GM23338 (cell line): ENCODE data around the gene EIF2D. TPM values are rescaled to one million over a fixed set of nuclear protein-coding genes. Genes with fewer than 3 reads are reported as not detected.

Source experiments
- ATAC-seq: fragments of 200-7000 bp; cut with Tn5 transposase; 3 replicates; pipeline ENCODE4 v1.9.1; 2020
- DNase-seq: peaks from one replicate; pipeline ENCODE4 v3.0.0-alpha.2; 2015; ENCODE audit warnings: low spot score
- H2AFZ ChIP-seq: fragments of 200-600 bp; sonication (generic); 2 replicates; pipeline ENCODE4 v1.8.0; 2016; ENCODE audit warnings: antibody characterized with exemption, mild to moderate bottlenecking, moderate library complexity
- H3F3A ChIP-seq: fragments of 200-600 bp; sonication (generic); replicated peaks from 2 replicates; pipeline ENCODE4 v1.8.0; 2017; ENCODE audit warnings: antibody characterized with exemption, mixed run types, low read depth
- H3K27ac ChIP-seq: fragments of 200-600 bp; sonication (generic); 2 replicates; pipeline ENCODE4 v1.6.1; 2016; ENCODE audit warnings: low read depth
- H3K27me3 ChIP-seq: fragments of 200-600 bp; sonication (generic); 2 replicates; pipeline ENCODE4 v1.8.0; 2016; ENCODE audit warnings: mild to moderate bottlenecking, mixed run types, moderate library complexity; ENCODE audit not compliant: insufficient read depth
- H3K36me3 ChIP-seq: fragments of 200-600 bp; sonication (generic); 2 replicates; pipeline ENCODE4 v1.8.0; 2016; ENCODE audit warnings: mild to moderate bottlenecking; ENCODE audit not compliant: insufficient read depth
- H3K4me1 ChIP-seq: fragments of 200-600 bp; sonication (generic); 2 replicates; pipeline ENCODE4 v1.8.0; 2016; ENCODE audit warnings: mild to moderate bottlenecking, moderate library complexity; ENCODE audit not compliant: insufficient read depth
- H3K4me2 ChIP-seq: fragments of 200-600 bp; sonication (generic); 2 replicates; pipeline ENCODE4 v1.7.1; 2017; ENCODE audit warnings: mixed run types
- H3K4me3 ChIP-seq: fragments of 200-600 bp; sonication (generic); 2 replicates; pipeline ENCODE4 v1.6.1; 2016; ENCODE audit warnings: mixed run types
- H3K79me2 ChIP-seq: fragments of 200-600 bp; sonication (generic); replicated peaks from 2 replicates; pipeline ENCODE4 v1.8.0; 2017; ENCODE audit warnings: mild to moderate bottlenecking; ENCODE audit not compliant: insufficient read depth
- H3K9me2 ChIP-seq: fragments of 200-600 bp; sonication (generic); 2 replicates; pipeline ENCODE4 v1.8.0; 2017; ENCODE audit not compliant: insufficient read depth
- H4K20me1 ChIP-seq: fragments of 200-600 bp; sonication (generic); replicated peaks from 2 replicates; pipeline ENCODE4 v1.8.0; 2017; ENCODE audit warnings: mild to moderate bottlenecking; ENCODE audit not compliant: insufficient read depth
- H3K27ac Mint-ChIP-seq: 2 replicates; pipeline ENCODE4 v1.8.0; 2020; ENCODE audit warnings: inconsistent platforms, mild to moderate bottlenecking, moderate library complexity, mixed read lengths
- H3K27me3 Mint-ChIP-seq: 3 replicates; pipeline ENCODE4 v1.8.0; 2022; ENCODE audit warnings: low read depth, mild to moderate bottlenecking, moderate library complexity, mixed read lengths, inconsistent platforms; ENCODE audit not compliant: insufficient read depth, poor library complexity
- H3K36me3 Mint-ChIP-seq: 3 replicates; pipeline ENCODE4 v1.8.0; 2021; ENCODE audit warnings: low read depth, mild to moderate bottlenecking, inconsistent platforms, moderate library complexity, mixed read lengths
- H3K4me1 Mint-ChIP-seq: 3 replicates; pipeline ENCODE4 v1.8.0; 2020; ENCODE audit warnings: mild to moderate bottlenecking, inconsistent platforms, mixed read lengths
- H3K4me3 Mint-ChIP-seq: 3 replicates; pipeline ENCODE4 v1.8.0; 2021; ENCODE audit warnings: moderate library complexity, mild to moderate bottlenecking, inconsistent platforms, mixed read lengths
- H3K9me3 Mint-ChIP-seq: 3 replicates; pipeline ENCODE4 v1.8.0; 2020; ENCODE audit warnings: moderate library complexity, mild to moderate bottlenecking, inconsistent platforms, mixed read lengths
- CREB1 ChIP-seq: fragments of 250-450 bp; sonication (Bioruptor Pico); IDR thresholded peaks from 2 replicates; pipeline ENCODE4 v1.5.0; 2020; ENCODE audit warnings: low read depth, mild to moderate bottlenecking, moderate library complexity
- CTCF ChIP-seq, 2 experiments: fragments of 200-600 bp in 1 of 2; sonication (generic) in 1 of 2; conservative IDR thresholded peaks; 2 replicates each; pipeline versions ENCODE4 v1.5.1 to v1.6.1; 2016 to 2017; ENCODE audit warnings: antibody characterized with exemption in 2 of 2, low read depth in 2 of 2, mild to moderate bottlenecking in 2 of 2, moderate library complexity in 1 of 2
- EZH2phosphoT487 ChIP-seq: fragments of 200-600 bp; sonication (generic); IDR thresholded peaks from one replicate; pipeline ENCODE4 v1.8.1; 2018; ENCODE audit warnings: antibody characterized with exemption; ENCODE audit not compliant: unreplicated experiment
- JUNB ChIP-seq: IDR thresholded peaks from one replicate; pipeline ENCODE4 v1.6.1; 2016; ENCODE audit warnings: antibody characterized with exemption; ENCODE audit not compliant: unreplicated experiment
- NANOG ChIP-seq: IDR thresholded peaks from 2 replicates; pipeline ENCODE4 v1.6.1; 2016; ENCODE audit warnings: antibody characterized with exemption, borderline replicate concordance
- POLR2AphosphoS5 ChIP-seq: IDR thresholded peaks from 2 replicates; pipeline ENCODE4 v1.6.1; 2016; ENCODE audit warnings: antibody characterized with exemption, low read depth
- REST ChIP-seq: IDR thresholded peaks from one replicate; pipeline ENCODE4 v1.6.1; 2018; ENCODE audit warnings: antibody characterized with exemption; ENCODE audit not compliant: unreplicated experiment
- STAT1 ChIP-seq: IDR thresholded peaks from one replicate; pipeline ENCODE4 v1.6.1; 2016; ENCODE audit warnings: antibody characterized with exemption; ENCODE audit not compliant: unreplicated experiment
- ZNF331 ChIP-seq: fragments of 250-450 bp; sonication (Bioruptor Pico); IDR thresholded peaks from 2 replicates; pipeline ENCODE4 v1.5.0; 2020; ENCODE audit warnings: low read depth, mild to moderate bottlenecking, moderate library complexity
- polyA plus RNA-seq: library from polyadenylated mRNA; unstranded; fragments of >200 nt; fragmentation: Nextera tagmentation; extraction: Ambion mirVana; gene quantifications from 2 replicates; pipeline ENCODE4 v1.2.1, GENCODE V29; 2016
- total RNA-seq: library from RNA; depleted of rRNA; stranded (reverse); fragments of >200 nt; shearing (Covaris generic); gene quantifications from 2 replicates; pipeline ENCODE4 v1.2.3, GENCODE V29; 2014

The EIF2D gene
- total and polyA plus RNA-seq, 2 experiments from 2014 or later: 25.1 to 34.8 TPM

- no peaks in the 10 kb centered on the region for H3K36me3 Mint-ChIP-seq
- Histone ChIP-seq H3K9me2 (no peaks in the 10 kb centered on the region), H3K79me2 (no peaks in the 10 kb centered on the region), H3K4me1 (peaks cover 3% of the 10 kb centered on the region; the same call in 1 of the 2 replicates), H3K36me3 (no peaks in the 10 kb centered on the region), H3K4me2 (no peak overlapping the region), H3K27me3 (peaks cover 7% of the 10 kb centered on the region; the same call in 1 of the 2 replicates), H2AFZ (no peak overlapping the region), H3K4me3 (no peak overlapping the region), H3F3A (0 out of 2 replicates have a peak, but pooled peaks cover 2% of the 10 kb centered on the region), H4K20me1 (no peaks in the 10 kb centered on the region; the same call in 1 of the 2 replicates), H3K27ac (no peak overlapping the region)
- ATAC-seq (no peak), DNase-seq (no peak)
- peaks cover 9% of the 10 kb centered on the region for H3K27me3 Mint-ChIP-seq
- H3K4me1 Mint-ChIP-seq: peaks cover 13% of the 10 kb centered on the region
- H3K27ac Mint-ChIP-seq: no peak overlapping the region
- no peaks in the 10 kb centered on the region; the same call in 2 of the 3 replicates for H3K9me3 Mint-ChIP-seq
- TF ChIP-seq REST: no peak
- TF ChIP-seq NANOG: no peak
- no peak overlapping the region for H3K4me3 Mint-ChIP-seq
These were observed 60.8 kb downstream of the EIF2D start for GRCh38 chr1:206551296-206551985.

- no peak overlapping the region for H3K4me3 Mint-ChIP-seq
- H3K4me2 ChIP-seq: no peak overlapping the region
- peaks cover 6% of the 10 kb centered on the region for H3K27me3 Mint-ChIP-seq
- no peak overlapping the region for H3K27ac Mint-ChIP-seq
- no peaks in the 10 kb centered on the region for H3F3A ChIP-seq
- no peaks in the 10 kb centered on the region; the same call in 2 of the 3 replicates for H3K9me3 Mint-ChIP-seq
- no peaks in the 10 kb centered on the region for H3K9me2 ChIP-seq
- H3K4me1 Mint-ChIP-seq: peaks cover 4% of the 10 kb centered on the region; the same call in 2 of the 3 replicates
- H4K20me1 ChIP-seq: no peaks in the 10 kb centered on the region; the same call in 1 of the 2 replicates
- no peak overlapping the region for H3K4me3 ChIP-seq
- no peaks in the 10 kb centered on the region for H3K36me3 ChIP-seq
- no peak overlapping the region for H2AFZ ChIP-seq
- H3K79me2 ChIP-seq: no peaks in the 10 kb centered on the region
- no peaks in the 10 kb centered on the region for H3K4me1 ChIP-seq
- TF ChIP-seq ZNF331 (CRISPR knock-in tag): no peak
- TF ChIP-seq JUNB: no peak
- no peak for TF ChIP-seq POLR2AphosphoS5
- no peak for TF ChIP-seq STAT1
- TF ChIP-seq EZH2phosphoT487: no peak
- TF ChIP-seq REST: no peak
- TF ChIP-seq NANOG: no peak
- no peak for TF ChIP-seq CREB1 (CRISPR knock-in tag)
- TF ChIP-seq CTCF (conservative IDR thresholded peaks at IDR 0.05; ENCODE audit: low read depth in 2 of 2): no peak
- H3K27me3 ChIP-seq: no peaks in the 10 kb centered on the region
- no peak overlapping the region for H3K27ac ChIP-seq
- DNase-seq: no peak
- no peaks in the 10 kb centered on the region for H3K36me3 Mint-ChIP-seq
- ATAC-seq: no peak
These were observed 61.8 kb downstream of the EIF2D start for GRCh38 chr1:206550446-206550845.
